ENCODE results near the gene SH3GL1.

- TF ChIP-seq CTCF (IDR thresholded peaks at IDR 0.05; ENCODE audit: low read length) (no peak), EZH2 (IDR thresholded peaks at IDR 0.05; ENCODE audit: borderline replicate concordance, low read length) (no peak)
Measured at GRCh38 chr19:4436231-4436630, 35.9 kb upstream of the SH3GL1 start.
